GM12878 (cell line): Measurements from ENCODE around the gene TRAF2. TPM values are rescaled to one million over a fixed set of nuclear protein-coding genes. Genes with fewer than 3 reads are reported as not detected.

Source experiments
- ATAC-seq: fragments of 200-7000 bp; cut with Tn5 transposase; 3 replicates; pipeline ENCODE4 v1.9.1; 2020; ENCODE audit warnings: mild to moderate bottlenecking, moderate library complexity
- BruUV-seq: library from RNA; stranded (reverse); fragments of 400-500 nt; replicated peaks from 2 replicates; lab custom pipeline; 2021; lab: Mats Ljungman, UMichigan
- CTCF ChIA-PET: fragments of 300-600 bp; sonication (Branson Sonifier 250); formaldehyde crosslinking; extraction: SDS; loops from one replicate; lab custom pipeline; 2021; ENCODE audit warnings: inconsistent platforms; lab: Yijun Ruan, JAX
- POLR2A ChIA-PET: fragments of 350-600 bp; formaldehyde crosslinking; extraction: SDS; loops from one replicate; lab custom pipeline; 2021; ENCODE audit warnings: inconsistent platforms; lab: Charles Lee
- RAD21 ChIA-PET: fragments of 300-600 bp; sonication (Branson Sonifier 250); formaldehyde crosslinking; loops from one replicate; lab custom pipeline; 2023; ENCODE audit warnings: antibody characterized with exemption; ENCODE audit not compliant: unreplicated experiment; lab: Charles Lee
- SMC1A ChIA-PET: fragments of 300-600 bp; sonication (Branson Sonifier 250); formaldehyde crosslinking; loops from one replicate; lab custom pipeline; 2023; ENCODE audit not compliant: unreplicated experiment, uncharacterized antibody; lab: Charles Lee
- DNase-seq: peaks from one replicate; pipeline ENCODE4 v3.0.0-alpha.2; 2011; ENCODE audit warnings: low read depth, low spot score
- FAIRE-seq: peaks from 3 replicates; lab custom pipeline; 2011; peaks lifted over from hg19 to GRCh38; lab: Jason Lieb, UNC
- H2AFZ ChIP-seq: 2 replicates; pipeline ENCODE4 v1.6.0; 2011; ENCODE audit warnings: low read depth, low read length, control low read depth; ENCODE audit not compliant: control insufficient read depth
- H3K27ac ChIP-seq: 2 replicates; pipeline ENCODE4 v1.5.1; 2011; ENCODE audit warnings: control low read depth; ENCODE audit not compliant: control insufficient read depth, insufficient read depth
- H3K27me3 ChIP-seq, 2 experiments: replicated peaks in 1 of 2; 2 replicates each; pipeline versions ENCODE4 v1.6.0 to v1.6.1; 2011; ENCODE audit warnings: low read length in 1 of 2; ENCODE audit not compliant: control insufficient read depth in 2 of 2, insufficient read depth in 2 of 2
- H3K36me3 ChIP-seq, 2 experiments: 2 replicates each; pipeline ENCODE4 v1.5.1; 2011; ENCODE audit warnings: low read length in 1 of 2; ENCODE audit not compliant: control insufficient read depth in 2 of 2, insufficient read depth in 2 of 2
- H3K4me1 ChIP-seq: 2 replicates; pipeline ENCODE4 v1.6.1; 2011; ENCODE audit warnings: mild to moderate bottlenecking, low read length, moderate library complexity, mixed read lengths; ENCODE audit not compliant: control insufficient read depth, insufficient read depth
- H3K4me2 ChIP-seq: 2 replicates; pipeline ENCODE4 v1.6.0; 2011; ENCODE audit warnings: control low read depth; ENCODE audit not compliant: control insufficient read depth, insufficient read depth
- H3K4me3 ChIP-seq: fragments of 200-600 bp; sonication (generic); 2 replicates; pipeline ENCODE4 v1.5.1; 2016
- H3K79me2 ChIP-seq: 2 replicates; pipeline ENCODE4 v1.6.0; 2011; ENCODE audit warnings: low read length; ENCODE audit not compliant: control insufficient read depth, insufficient read depth
- H3K9ac ChIP-seq: 2 replicates; pipeline ENCODE4 v1.8.0; 2011; ENCODE audit warnings: low read length, control low read depth, mixed read lengths; ENCODE audit not compliant: control insufficient read depth, insufficient read depth
- H3K9me3 ChIP-seq: replicated peaks from 3 replicates; pipeline ENCODE4 v1.5.1; 2011; ENCODE audit warnings: mild to moderate bottlenecking, low read length; ENCODE audit not compliant: control insufficient read depth, insufficient read depth
- H4K20me1 ChIP-seq: 2 replicates; pipeline ENCODE4 v1.6.0; 2011; ENCODE audit not compliant: control insufficient read depth, insufficient read depth
- CBFB ChIP-seq: IDR thresholded peaks from 2 replicates; pipeline ENCODE4 v1.6.1; 2016; ENCODE audit warnings: antibody characterized with exemption, low read depth
- EED ChIP-seq: sonication (generic); IDR thresholded peaks from 2 replicates; pipeline ENCODE4 v1.6.1; 2016; ENCODE audit warnings: antibody characterized with exemption, low read depth
- NFXL1 ChIP-seq: fragments of 450-650 bp; IDR thresholded peaks from 2 replicates; pipeline ENCODE4 v1.6.1; 2017; ENCODE audit warnings: antibody characterized with exemption, mild to moderate bottlenecking, borderline replicate concordance
- POLR2A ChIP-seq: IDR thresholded peaks from 2 replicates; pipeline ENCODE4 v1.6.1; 2011; ENCODE audit warnings: low read depth, mild to moderate bottlenecking, low read length
- SMAD5 ChIP-seq: IDR thresholded peaks from 2 replicates; pipeline ENCODE4 v1.6.1; 2016; ENCODE audit warnings: antibody characterized with exemption, low read depth
- WGBS: methylation state at CpG from one replicate; pipeline ENCODE4 v1.1.6; 2016; ENCODE audit warnings: low lambda C conversion rate; ENCODE audit not compliant: insufficient replicate concordance, insufficient coverage; ENCODE audit errors: missing lambda C conversion rate; 5-methylcytosine and 5-hydroxymethylcytosine counted together
- in situ Hi-C: fragments of 300-500 bp; cut with MboI; formaldehyde crosslinking; loops from 9 replicates; pipeline ENCODE4 v1.14.3; 2018; ENCODE audit warnings: mixed read lengths
- intact Hi-C: fragments of 100-400 bp; cut with micrococcal nuclease; formaldehyde crosslinking; loops from one replicate; pipeline ENCODE4 v1.14.2; 2022; ENCODE audit not compliant: unreplicated experiment
- polyA plus RNA-seq, 11 experiments: library from polyadenylated mRNA; depleted of rRNA in 4 of 11; unstranded in 6 of 11; stranded (reverse) in 5 of 11; fragments of >200 nt; fragmentation: Nextera tagmentation in 4 of 11; fragmentation: Illumina TruSeq in 1 of 11; extraction: Ambion mirVana in 4 of 11; extraction: Trizol in 1 of 11; gene quantifications; 1 replicate in 1 of 11; 2 replicates in 10 of 11; pipeline versions ENCODE4 v1.2.1 to v1.2.3, GENCODE V29; 2011 to 2016; ENCODE audit warnings: inconsistent platforms in 2 of 11, missing spikeins in 2 of 11, low read depth in 1 of 11
- total RNA-seq, 4 experiments: library from RNA; depleted of rRNA in 3 of 4; stranded (reverse); fragments of >200 nt in 3 of 4; fragmentation: Illumina TruSeq in 1 of 4; extraction: Trizol in 1 of 4; gene quantifications; 2 replicates each; pipeline versions ENCODE4 v1.2.1 to v1.2.3, GENCODE V29; 2013 to 2021
- TF ChIP-seq, protein P1 (sequence below): fragments of 450-650 bp; IDR thresholded peaks from 2 replicates; pipeline ENCODE4 v1.6.1; 2017; ENCODE audit warnings: antibody characterized with exemption, mild to moderate bottlenecking, moderate library complexity
- TF ChIP-seq, protein P2 (sequence below): IDR thresholded peaks from 2 replicates; pipeline ENCODE4 v1.6.1; 2012; ENCODE audit warnings: low read depth, low read length, improper control_type of control experiment
- TF ChIP-seq, protein P3 (sequence below): fragments of 450-650 bp; IDR thresholded peaks from 2 replicates; pipeline ENCODE4 v1.6.1; 2018; ENCODE audit warnings: borderline replicate concordance, mild to moderate bottlenecking; ENCODE audit not compliant: partially characterized antibody

Gene TRAF2
- total and polyA plus RNA-seq, 10 of the 15 experiments (the other 5 are each of a cell fraction or from before 2014, with no cell fraction given): 0.34 to 39.5 (median 18.7) TPM

DNA sequence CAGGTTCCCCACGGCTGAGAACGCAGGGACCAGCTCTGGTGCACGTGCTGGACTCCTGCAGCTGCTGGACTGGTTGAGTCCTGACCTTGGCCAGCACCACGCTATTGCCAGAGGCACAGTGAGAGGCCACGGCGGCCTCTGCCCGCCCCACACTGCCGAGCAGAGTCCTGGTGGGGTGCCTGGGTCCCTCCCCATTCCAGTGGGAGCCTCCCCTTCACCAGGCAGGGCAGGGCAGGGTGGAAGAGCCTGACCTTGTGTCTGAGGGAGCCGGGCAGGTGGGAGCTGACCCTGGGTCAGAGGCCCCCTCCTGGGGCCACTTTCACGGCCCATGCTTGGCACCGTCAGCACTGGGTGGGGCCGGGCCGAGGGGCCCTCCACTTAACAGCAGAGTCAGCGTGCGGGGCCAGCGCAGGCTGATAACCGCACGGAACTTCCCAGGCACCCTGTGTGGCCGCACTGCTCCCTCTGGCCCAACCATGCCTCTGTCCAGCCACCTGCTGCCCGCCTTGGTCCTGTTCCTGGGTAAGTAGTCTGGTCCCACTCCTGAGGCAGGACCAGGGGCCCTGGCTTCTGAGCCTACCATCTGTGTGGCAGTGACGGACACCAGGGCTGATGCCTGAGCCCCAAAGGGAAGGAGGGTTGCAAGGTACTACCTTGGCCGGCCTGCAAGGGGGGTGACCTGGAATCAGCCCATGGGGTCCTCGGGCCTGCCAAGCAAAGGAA is 34.2 kb upstream of the TRAF2 start, which contains the start of gene MAMDC4:
Gene MAMDC4, plus strand, starts transcription at position 406 of the 723 bp plus-strand sequence. Its CDS starts 71 bp downstream, at position 477.
- Histone ChIP-seq H2AFZ (no peak within 1 kb of the TSS), H3K27me3 (no peaks in the 10 kb centered on the region), H3K4me1 (peaks cover 7% of the 10 kb centered on the region), H3K9me3 (no peaks in the 10 kb centered on the region; the same call in 2 of the 3 replicates), H4K20me1 (no peaks in the 10 kb centered on the region; the same call in 1 of the 2 replicates), H3K4me3 (no peak within 1 kb of the TSS), H3K4me2 (no peak within 1 kb of the TSS)
- DNase-seq: no peak
- intact Hi-C loops: loop anchor here (5.0 kb wide), 1 partner anchor 90 kb away; the partner anchor contains the start of gene FBXW5
- BruUV-seq: no TSS peak
- WGBS: 76% methylated on average over 23 of the region's 23 CpGs
- RAD21 ChIA-PET: no interaction called here
- no peak for FAIRE-seq
- SMC1A ChIA-PET: no interaction called here
- TF ChIP-seq CBFB: no peak
- TF ChIP-seq EED: no peak
- TF ChIP-seq SMAD5: no peak
- TF ChIP-seq NFXL1: no peak
- TF ChIP-seq, protein P1, sequence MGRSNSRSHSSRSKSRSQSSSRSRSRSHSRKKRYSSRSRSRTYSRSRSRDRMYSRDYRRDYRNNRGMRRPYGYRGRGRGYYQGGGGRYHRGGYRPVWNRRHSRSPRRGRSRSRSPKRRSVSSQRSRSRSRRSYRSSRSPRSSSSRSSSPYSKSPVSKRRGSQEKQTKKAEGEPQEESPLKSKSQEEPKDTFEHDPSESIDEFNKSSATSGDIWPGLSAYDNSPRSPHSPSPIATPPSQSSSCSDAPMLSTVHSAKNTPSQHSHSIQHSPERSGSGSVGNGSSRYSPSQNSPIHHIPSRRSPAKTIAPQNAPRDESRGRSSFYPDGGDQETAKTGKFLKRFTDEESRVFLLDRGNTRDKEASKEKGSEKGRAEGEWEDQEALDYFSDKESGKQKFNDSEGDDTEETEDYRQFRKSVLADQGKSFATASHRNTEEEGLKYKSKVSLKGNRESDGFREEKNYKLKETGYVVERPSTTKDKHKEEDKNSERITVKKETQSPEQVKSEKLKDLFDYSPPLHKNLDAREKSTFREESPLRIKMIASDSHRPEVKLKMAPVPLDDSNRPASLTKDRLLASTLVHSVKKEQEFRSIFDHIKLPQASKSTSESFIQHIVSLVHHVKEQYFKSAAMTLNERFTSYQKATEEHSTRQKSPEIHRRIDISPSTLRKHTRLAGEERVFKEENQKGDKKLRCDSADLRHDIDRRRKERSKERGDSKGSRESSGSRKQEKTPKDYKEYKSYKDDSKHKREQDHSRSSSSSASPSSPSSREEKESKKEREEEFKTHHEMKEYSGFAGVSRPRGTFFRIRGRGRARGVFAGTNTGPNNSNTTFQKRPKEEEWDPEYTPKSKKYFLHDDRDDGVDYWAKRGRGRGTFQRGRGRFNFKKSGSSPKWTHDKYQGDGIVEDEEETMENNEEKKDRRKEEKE: no peak
- TF ChIP-seq, protein P2, sequence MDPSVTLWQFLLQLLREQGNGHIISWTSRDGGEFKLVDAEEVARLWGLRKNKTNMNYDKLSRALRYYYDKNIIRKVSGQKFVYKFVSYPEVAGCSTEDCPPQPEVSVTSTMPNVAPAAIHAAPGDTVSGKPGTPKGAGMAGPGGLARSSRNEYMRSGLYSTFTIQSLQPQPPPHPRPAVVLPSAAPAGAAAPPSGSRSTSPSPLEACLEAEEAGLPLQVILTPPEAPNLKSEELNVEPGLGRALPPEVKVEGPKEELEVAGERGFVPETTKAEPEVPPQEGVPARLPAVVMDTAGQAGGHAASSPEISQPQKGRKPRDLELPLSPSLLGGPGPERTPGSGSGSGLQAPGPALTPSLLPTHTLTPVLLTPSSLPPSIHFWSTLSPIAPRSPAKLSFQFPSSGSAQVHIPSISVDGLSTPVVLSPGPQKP: no peak
- TF ChIP-seq, protein P3, sequence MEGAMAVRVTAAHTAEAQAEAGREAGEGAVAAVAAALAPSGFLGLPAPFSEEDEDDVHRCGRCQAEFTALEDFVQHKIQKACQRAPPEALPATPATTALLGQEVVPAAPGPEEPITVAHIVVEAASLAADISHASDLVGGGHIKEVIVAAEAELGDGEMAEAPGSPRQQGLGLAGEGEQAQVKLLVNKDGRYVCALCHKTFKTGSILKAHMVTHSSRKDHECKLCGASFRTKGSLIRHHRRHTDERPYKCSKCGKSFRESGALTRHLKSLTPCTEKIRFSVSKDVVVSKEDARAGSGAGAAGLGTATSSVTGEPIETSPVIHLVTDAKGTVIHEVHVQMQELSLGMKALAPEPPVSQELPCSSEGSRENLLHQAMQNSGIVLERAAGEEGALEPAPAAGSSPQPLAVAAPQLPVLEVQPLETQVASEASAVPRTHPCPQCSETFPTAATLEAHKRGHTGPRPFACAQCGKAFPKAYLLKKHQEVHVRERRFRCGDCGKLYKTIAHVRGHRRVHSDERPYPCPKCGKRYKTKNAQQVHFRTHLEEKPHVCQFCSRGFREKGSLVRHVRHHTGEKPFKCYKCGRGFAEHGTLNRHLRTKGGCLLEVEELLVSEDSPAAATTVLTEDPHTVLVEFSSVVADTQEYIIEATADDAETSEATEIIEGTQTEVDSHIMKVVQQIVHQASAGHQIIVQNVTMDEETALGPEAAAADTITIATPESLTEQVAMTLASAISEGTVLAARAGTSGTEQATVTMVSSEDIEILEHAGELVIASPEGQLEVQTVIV: no peak
- TF ChIP-seq POLR2A: peak; percentile 57; the same call in 1 of the 2 replicates
- TF ChIP-seq, all 136 proteins: peak for 1
- in situ Hi-C loops: no loop called here
- CTCF ChIA-PET: interaction anchor here (0.6 to 1.2 kb wide), 2 partner anchors 46 to 55 kb away, joined by 3 to 4 read pairs; no protein-coding TSS in a partner anchor
- no peak for ATAC-seq
- peaks cover 10% of the 10 kb centered on the region; the same call in 1 of the 2 replicates for H3K79me2 ChIP-seq
- POLR2A ChIA-PET: interaction anchor here (1.0 kb wide), 1 partner anchor 39 kb away, joined by 3 read pairs; no protein-coding TSS in a partner anchor
- H3K9ac ChIP-seq: no peak within 1 kb of the TSS
- H3K27ac ChIP-seq: no peak within 1 kb of the TSS
- peaks cover 4 to 8% of the 10 kb centered on the region in 2 experiments; a peak in 3 of 4 replicates for H3K36me3 ChIP-seq
